Gastrocnemius medialis (tissue), 4 donors: ENCODE measurements around the gene PEAK3. TPM values are rescaled to one million over a fixed set of nuclear protein-coding genes. Genes with fewer than 3 reads are reported as not detected.

Experiments
- ATAC-seq, 2 donors: fragments of 150-250 bp; one replicate each; pipeline ENCODE4 v1.9.1; 2016
- DNase-seq, 2 donors: peaks; one replicate each; pipeline ENCODE4 v3.0.0-alpha.2; 2019
- H3K27ac ChIP-seq, 4 donors: fragments of 200-600 bp; sonication (generic); 1 replicate in 1 of 4; 2 replicates in 3 of 4; pipeline ENCODE4 v1.5.1; 2016 to 2018; ENCODE audit warnings: mild to moderate bottlenecking in 2 of 4, moderate library complexity in 1 of 4
- H3K27me3 ChIP-seq, 3 donors: fragments of 200-600 bp; sonication (generic) in 2 of 3; 1 replicate in 1 of 3; 2 replicates in 2 of 3; pipeline versions ENCODE4 v1.5.1 to v1.6.0; 2016 to 2019; ENCODE audit warnings: mild to moderate bottlenecking in 1 of 3, moderate library complexity in 1 of 3
- H3K36me3 ChIP-seq, 2 donors: fragments of 200-600 bp; sonication (generic) in 1 of 2; one replicate each; pipeline ENCODE4 v1.5.1; 2017 to 2018
- H3K4me1 ChIP-seq, 2 donors: fragments of 200-600 bp; sonication (generic) in 1 of 2; one replicate each; pipeline ENCODE4 v1.5.1; 2016 to 2017; ENCODE audit warnings: mild to moderate bottlenecking in 2 of 2
- H3K4me3 ChIP-seq, 4 donors: fragments of 200-600 bp; sonication (generic) in 3 of 4; 1 replicate in 1 of 4; 2 replicates in 3 of 4; pipeline ENCODE4 v1.5.1; 2016 to 2019; ENCODE audit warnings: mild to moderate bottlenecking in 2 of 4
- H3K9me3 ChIP-seq, 3 donors: fragments of 200-600 bp; sonication (generic) in 2 of 3; 1 replicate in 1 of 3; 2 replicates in 2 of 3; pipeline ENCODE4 v1.5.1; 2016 to 2019
- POLR2A ChIP-seq, 2 donors: fragments of 450-650 bp; IDR thresholded peaks; one replicate each; pipeline ENCODE4 v1.6.1; 2017; ENCODE audit warnings: antibody characterized with exemption in 2 of 2, mild to moderate bottlenecking in 2 of 2, moderate library complexity in 2 of 2
- in situ Hi-C, 4 donors: fragments of 200-750 bp; cut with MboI; loops; one replicate each; pipeline versions ENCODE4 v1.15.0 to v1.8.0; 2017; ENCODE audit warnings: low sequenced_read_pairs in 4 of 4
- intact Hi-C: fragments of 100-400 bp; cut with DNase I; formaldehyde crosslinking; loops from one replicate; pipeline ENCODE4 v1.15.1; 2023; ENCODE audit warnings: low total_unique reads
- total RNA-seq, 4 donors: library from RNA; depleted of rRNA; stranded (reverse); fragments of >200 nt; gene quantifications; one replicate each; pipeline versions ENCODE4 v1.1.0 to v1.2.3, GENCODE V29; 2016
- TF ChIP-seq, protein P1 (sequence below), 5 experiments: fragments of 450-650 bp in 3 of 5; fragments of 200-600 bp in 2 of 5; sonication (generic) in 2 of 5; IDR thresholded peaks in 4 of 5; conservative IDR thresholded peaks in 1 of 5; 1 replicate in 4 of 5; 2 replicates in 1 of 5; pipeline ENCODE4 v1.5.1; 2016 to 2019; ENCODE audit warnings: antibody characterized with exemption in 5 of 5, mild to moderate bottlenecking in 3 of 5, moderate library complexity in 3 of 5

PEAK3 gene
- total RNA-seq, 4 donors from 2014 or later: 0.11 TPM; not detected in 3

DNA sequence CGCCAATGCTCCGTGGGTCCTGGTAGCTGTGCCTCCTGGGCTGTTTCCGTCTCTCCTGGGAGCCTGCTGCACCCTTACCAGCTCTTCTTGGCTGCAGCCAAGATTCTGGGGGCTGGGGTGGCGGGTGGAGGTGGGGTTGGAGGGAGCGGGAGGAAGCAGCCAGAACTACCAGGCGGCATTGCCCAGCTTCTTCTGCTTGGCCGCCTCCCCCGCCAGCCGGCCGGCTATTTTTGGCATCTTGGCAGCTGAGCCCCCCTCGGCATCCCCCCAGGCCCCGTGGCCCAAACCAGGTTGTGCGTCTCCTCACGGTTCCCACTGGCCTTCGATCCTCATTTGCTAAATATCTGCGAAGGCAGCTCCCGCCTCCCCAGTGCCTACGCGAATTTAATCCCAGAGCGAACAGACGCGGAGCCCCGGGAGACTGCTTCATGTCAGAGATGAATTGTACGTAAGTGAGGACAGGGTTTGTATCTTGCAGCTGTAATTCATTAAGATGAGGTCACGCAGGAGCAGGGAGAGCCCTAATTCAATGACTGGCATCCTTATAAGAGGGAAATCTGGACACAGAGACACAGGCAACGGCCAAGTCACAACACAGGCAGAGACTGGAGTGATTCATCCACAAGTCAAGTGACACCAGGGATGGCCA lies 12.8 kb upstream of the PEAK3 start:
- Histone ChIP-seq H3K27me3 (peaks cover 28 to 34% (median 33%) of the 10 kb centered on the region in 3 donors), H3K4me1 (peaks cover 12 to 26% of the 10 kb centered on the region in 2 donors), H3K36me3 (no peaks in the 10 kb centered on the region), H3K9me3 (no peaks in the 10 kb centered on the region), H3K4me3 (peak overlapping the region; percentile 23 to 48 (median 28)), H3K27ac (peak overlapping the region in 3 of 4 donors; percentile 26 to 61 (median 27))
- DNase-seq: no peak
- in situ Hi-C loops (loop anchor here (25.0 kb wide), 1 partner anchor 92 kb away; no protein-coding TSS in a partner anchor), intact Hi-C loops (no loop called here)
- no peak for TF ChIP-seq POLR2A (IDR thresholded peaks at IDR 0.05)
- ATAC-seq: peak; percentile 73 to 83

DNA sequence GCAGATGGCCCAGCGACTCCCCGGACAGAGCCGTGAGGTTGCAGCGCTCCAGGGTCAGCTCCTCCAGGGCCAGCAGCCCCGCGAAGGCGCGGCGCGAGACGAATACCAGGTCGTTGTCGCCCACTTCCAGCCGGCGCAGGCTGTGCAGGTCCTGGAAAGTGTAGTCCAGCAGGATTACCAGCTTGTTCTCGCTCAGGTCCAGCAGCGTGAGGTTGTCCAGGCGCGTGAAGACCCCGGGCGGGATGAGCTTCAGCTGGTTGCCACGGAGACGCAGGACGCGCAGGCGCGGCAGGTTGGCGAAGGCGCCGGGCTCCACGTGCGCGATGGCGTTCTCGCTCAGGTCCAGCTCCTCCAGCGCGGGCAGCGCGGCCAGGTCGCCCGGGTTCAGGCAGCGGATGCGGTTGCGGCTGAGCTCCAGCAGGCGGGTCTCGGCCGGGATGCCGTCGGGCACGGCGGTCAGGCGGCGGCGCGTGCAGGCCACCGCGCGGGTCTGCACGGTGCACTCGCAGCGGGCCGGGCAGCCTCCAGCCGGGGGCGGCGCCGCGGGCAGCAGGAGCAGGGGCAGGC lies 9.3 kb upstream of the PEAK3 start:
- H3K27me3 ChIP-seq: peaks cover 47 to 58% (median 51%) of the 10 kb centered on the region in 3 donors
- H3K4me3 ChIP-seq: peak overlapping the region in 2 of 4 donors; percentile 35 to 36
- no peaks in the 10 kb centered on the region for H3K9me3 ChIP-seq
- no peaks in the 10 kb centered on the region for H3K36me3 ChIP-seq
- H3K27ac ChIP-seq: no peak overlapping the region
- ATAC-seq: no peak
- in situ Hi-C loops: loop anchor here (25.0 kb wide), 1 partner anchor 96 kb away; no protein-coding TSS in a partner anchor
- TF ChIP-seq, protein P1, sequence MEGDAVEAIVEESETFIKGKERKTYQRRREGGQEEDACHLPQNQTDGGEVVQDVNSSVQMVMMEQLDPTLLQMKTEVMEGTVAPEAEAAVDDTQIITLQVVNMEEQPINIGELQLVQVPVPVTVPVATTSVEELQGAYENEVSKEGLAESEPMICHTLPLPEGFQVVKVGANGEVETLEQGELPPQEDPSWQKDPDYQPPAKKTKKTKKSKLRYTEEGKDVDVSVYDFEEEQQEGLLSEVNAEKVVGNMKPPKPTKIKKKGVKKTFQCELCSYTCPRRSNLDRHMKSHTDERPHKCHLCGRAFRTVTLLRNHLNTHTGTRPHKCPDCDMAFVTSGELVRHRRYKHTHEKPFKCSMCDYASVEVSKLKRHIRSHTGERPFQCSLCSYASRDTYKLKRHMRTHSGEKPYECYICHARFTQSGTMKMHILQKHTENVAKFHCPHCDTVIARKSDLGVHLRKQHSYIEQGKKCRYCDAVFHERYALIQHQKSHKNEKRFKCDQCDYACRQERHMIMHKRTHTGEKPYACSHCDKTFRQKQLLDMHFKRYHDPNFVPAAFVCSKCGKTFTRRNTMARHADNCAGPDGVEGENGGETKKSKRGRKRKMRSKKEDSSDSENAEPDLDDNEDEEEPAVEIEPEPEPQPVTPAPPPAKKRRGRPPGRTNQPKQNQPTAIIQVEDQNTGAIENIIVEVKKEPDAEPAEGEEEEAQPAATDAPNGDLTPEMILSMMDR (IDR thresholded peaks at IDR 0.05 in 4 of 5, conservative IDR thresholded peaks at IDR 0.05 in 1 of 5): peak in 1 of 5 experiments; percentile 13
- TF ChIP-seq POLR2A (IDR thresholded peaks at IDR 0.05): no peak
- peaks cover 12 to 33% of the 10 kb centered on the region in 2 donors for H3K4me1 ChIP-seq
- intact Hi-C loops: no loop called here
- DNase-seq: no peak

DNA sequence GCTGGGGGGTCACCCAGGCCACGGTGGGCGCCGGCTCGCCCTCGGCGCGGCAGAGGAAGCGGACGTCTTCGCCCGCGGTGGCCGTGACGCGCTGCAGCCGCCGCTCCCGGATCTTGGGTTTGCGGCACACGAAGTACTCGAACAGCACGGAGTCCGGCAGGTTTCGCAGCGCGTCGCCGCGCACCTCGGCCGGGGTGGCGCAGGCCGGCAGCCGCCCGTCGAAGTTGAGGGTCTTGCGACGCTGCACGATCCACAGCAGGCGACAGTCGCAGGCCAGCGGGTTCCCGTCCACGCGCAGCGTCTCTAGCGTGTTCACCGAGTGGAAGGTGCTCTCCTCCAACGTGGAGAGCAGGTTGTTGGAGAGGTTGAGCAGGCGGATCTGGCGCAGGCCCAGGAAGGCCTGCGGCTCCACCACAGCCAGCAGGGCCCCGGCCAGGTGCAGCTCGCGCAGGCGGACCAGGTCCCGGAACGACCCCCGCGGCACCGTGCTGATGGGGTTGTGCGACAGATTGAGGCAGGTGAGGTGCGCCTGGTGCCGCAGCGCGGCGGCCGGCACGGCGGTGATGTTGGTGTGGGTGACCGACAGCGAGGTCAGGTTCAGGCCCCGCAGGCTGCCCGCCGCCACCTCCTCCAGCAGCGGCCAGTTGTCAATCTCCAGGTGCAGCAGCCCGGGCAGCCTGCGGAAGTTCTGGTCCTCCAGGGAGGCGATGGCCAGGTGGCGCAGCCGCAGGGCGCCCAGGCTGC lies 8.6 kb upstream of the PEAK3 start:
- TF ChIP-seq POLR2A (IDR thresholded peaks at IDR 0.05): no peak
- TF ChIP-seq, protein P1 (IDR thresholded peaks at IDR 0.05 in 4 of 5, conservative IDR thresholded peaks at IDR 0.05 in 1 of 5): no peak
- H3K9me3 ChIP-seq: no peaks in the 10 kb centered on the region
- in situ Hi-C loops (loop anchor here (25.0 kb wide), 1 partner anchor 97 kb away; no protein-coding TSS in a partner anchor), intact Hi-C loops (no loop called here)
- DNase-seq (no peak), ATAC-seq (no peak)
- no peaks in the 10 kb centered on the region for H3K36me3 ChIP-seq
- H3K27me3 ChIP-seq: peaks cover 47 to 58% (median 51%) of the 10 kb centered on the region in 3 donors
- peaks cover 12 to 33% of the 10 kb centered on the region in 2 donors for H3K4me1 ChIP-seq
- peak overlapping the region; percentile 5 to 36 (median 36) for H3K4me3 ChIP-seq
- no peak overlapping the region for H3K27ac ChIP-seq

GRCh38 chr19:2289714-2290435 lies 7.9 kb upstream of the PEAK3 start:
- Histone ChIP-seq H3K36me3 (no peaks in the 10 kb centered on the region), H3K27ac (no peak overlapping the region), H3K4me1 (peaks cover 11 to 26% of the 10 kb centered on the region in 2 donors), H3K27me3 (peaks cover 47 to 58% (median 51%) of the 10 kb centered on the region in 3 donors), H3K4me3 (peak overlapping the region; percentile 5 to 36 (median 36)), H3K9me3 (no peaks in the 10 kb centered on the region)
- intact Hi-C loops (no loop called here), in situ Hi-C loops (loop anchor here (25.0 kb wide), 1 partner anchor 97 kb away; no protein-coding TSS in a partner anchor)
- no peak for DNase-seq
- no peak for ATAC-seq
- no peak for TF ChIP-seq POLR2A (IDR thresholded peaks at IDR 0.05)
- TF ChIP-seq, protein P1 (IDR thresholded peaks at IDR 0.05 in 4 of 5, conservative IDR thresholded peaks at IDR 0.05 in 1 of 5): no peak
